GM23248 (cell line): ENCODE data around the gene PACC1. TPM values are rescaled to one million over a fixed set of nuclear protein-coding genes. Genes with fewer than 3 reads are reported as not detected.

Source experiments
- DNase-seq: peaks from one replicate; pipeline ENCODE4 v3.0.0-alpha.2; 2015
- H2AFZ ChIP-seq: fragments of 200-600 bp; sonication (generic); 2 replicates; pipeline ENCODE4 v1.6.1; 2016; ENCODE audit warnings: antibody characterized with exemption
- H3F3A ChIP-seq: fragments of 200-600 bp; sonication (generic); 2 replicates; pipeline ENCODE4 v1.6.1; 2016; ENCODE audit warnings: mild to moderate bottlenecking, antibody characterized with exemption, mixed run types; ENCODE audit not compliant: insufficient read depth
- H3K27ac ChIP-seq: fragments of 200-600 bp; sonication (generic); 2 replicates; pipeline ENCODE4 v1.5.1; 2016; ENCODE audit warnings: mild to moderate bottlenecking
- H3K27me3 ChIP-seq: fragments of 200-600 bp; sonication (generic); replicated peaks from 2 replicates; pipeline ENCODE4 v1.6.1; 2016; ENCODE audit warnings: mild to moderate bottlenecking; ENCODE audit not compliant: insufficient read depth
- H3K36me3 ChIP-seq: fragments of 200-600 bp; sonication (generic); 2 replicates; pipeline ENCODE4 v1.6.1; 2016; ENCODE audit warnings: low read depth, mild to moderate bottlenecking
- H3K4me1 ChIP-seq: fragments of 200-600 bp; sonication (generic); 2 replicates; pipeline ENCODE4 v1.6.1; 2016; ENCODE audit warnings: mild to moderate bottlenecking; ENCODE audit not compliant: insufficient read depth
- H3K4me2 ChIP-seq: fragments of 200-600 bp; sonication (generic); one replicate; pipeline ENCODE4 v1.6.1; 2016; ENCODE audit warnings: mild to moderate bottlenecking; ENCODE audit not compliant: unreplicated experiment
- H3K4me3 ChIP-seq: fragments of 200-600 bp; sonication (generic); 2 replicates; pipeline ENCODE4 v1.5.1; 2016; ENCODE audit warnings: mild to moderate bottlenecking
- H3K79me2 ChIP-seq: fragments of 200-600 bp; sonication (generic); 2 replicates; pipeline ENCODE4 v1.6.1; 2016; ENCODE audit warnings: mild to moderate bottlenecking; ENCODE audit not compliant: insufficient read depth
- H3K9ac ChIP-seq: fragments of 200-600 bp; sonication (generic); 2 replicates; pipeline ENCODE4 v1.6.1; 2016; ENCODE audit warnings: mild to moderate bottlenecking
- H3K9me2 ChIP-seq: fragments of 200-600 bp; sonication (generic); 2 replicates; pipeline ENCODE4 v1.6.1; 2016; ENCODE audit warnings: mixed run types, mild to moderate bottlenecking, moderate library complexity; ENCODE audit not compliant: insufficient read depth
- H3K9me3 ChIP-seq: fragments of 200-600 bp; sonication (generic); one replicate; pipeline ENCODE4 v1.6.1; 2017; ENCODE audit warnings: low read depth
- H4K20me1 ChIP-seq: fragments of 200-600 bp; sonication (generic); 2 replicates; pipeline ENCODE4 v1.6.0; 2016; ENCODE audit not compliant: insufficient read depth
- EZH2 ChIP-seq: fragments of 200-600 bp; sonication (generic); IDR thresholded peaks from 2 replicates; pipeline ENCODE4 v1.6.1; 2018; ENCODE audit warnings: antibody characterized with exemption, mild to moderate bottlenecking; ENCODE audit not compliant: insufficient read depth, poor library complexity, severe bottlenecking
- EZH2phosphoT487 ChIP-seq: fragments of 200-600 bp; sonication (generic); IDR thresholded peaks from 2 replicates; pipeline ENCODE4 v1.6.1; 2018; ENCODE audit warnings: antibody characterized with exemption, moderate library complexity, mild to moderate bottlenecking, low read depth; ENCODE audit not compliant: insufficient read depth
- WGBS, 2 experiments: methylation state at CpG; one replicate each; pipeline ENCODE4 v1.1.6; 2015 to 2017; ENCODE audit warnings: low lambda C conversion rate in 2 of 2, low coverage in 1 of 2; ENCODE audit errors: missing lambda C conversion rate in 2 of 2; 5-methylcytosine and 5-hydroxymethylcytosine counted together
- in situ Hi-C: fragments of 300-500 bp; cut with MboI; formaldehyde crosslinking; loops from 2 replicates; pipeline ENCODE4 v1.15.0; 2020
- polyA plus RNA-seq: library from polyadenylated mRNA; unstranded; fragments of >200 nt; fragmentation: Nextera tagmentation; extraction: Ambion mirVana; gene quantifications from 2 replicates; pipeline ENCODE4 v1.2.1, GENCODE V29; 2016
- total RNA-seq: library from RNA; depleted of rRNA; stranded (reverse); fragments of >200 nt; shearing (Covaris generic); gene quantifications from 2 replicates; pipeline ENCODE4 v1.2.3, GENCODE V29; 2014

The PACC1 gene
- total and polyA plus RNA-seq, 2 experiments from 2014 or later, result 5.4 to 6.9 TPM

DNA sequence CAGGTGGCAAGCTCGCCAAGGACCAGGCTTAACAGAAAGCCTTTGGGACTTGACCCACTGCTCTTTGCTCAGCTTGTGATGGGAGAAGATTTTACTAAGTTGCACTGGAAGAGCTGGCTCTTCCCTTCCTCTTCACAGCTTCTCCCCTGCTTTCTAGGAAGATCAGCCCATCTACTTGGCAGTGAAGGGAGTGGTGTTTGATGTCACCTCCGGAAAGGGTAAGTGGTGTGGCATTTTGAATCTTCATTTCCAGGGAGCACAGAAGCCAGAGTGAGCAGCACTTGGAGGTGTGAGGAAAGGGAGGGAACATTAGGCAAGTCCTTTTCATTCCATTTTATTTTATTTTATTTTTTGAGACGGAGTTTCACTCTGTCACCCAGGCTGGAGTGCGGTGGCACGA, 27.7 kb upstream of the PACC1 start:
- Histone ChIP-seq H3K27ac (no peak overlapping the region), H3F3A (no peaks in the 10 kb centered on the region), H3K9me2 (no peaks in the 10 kb centered on the region), H3K79me2 (peaks cover 22% of the 10 kb centered on the region; the same call in 1 of the 2 replicates), H3K36me3 (no peaks in the 10 kb centered on the region; the same call in 1 of the 2 replicates), H3K4me3 (no peak overlapping the region), H3K9ac (no peak overlapping the region), H3K4me2 (no peak overlapping the region), H2AFZ (no peak overlapping the region), H3K9me3 (no peaks in the 10 kb centered on the region), H4K20me1 (no peaks in the 10 kb centered on the region), H3K27me3 (no peaks in the 10 kb centered on the region), H3K4me1 (no peaks in the 10 kb centered on the region)
- no peak for TF ChIP-seq EZH2phosphoT487
- TF ChIP-seq EZH2, result no peak
- in situ Hi-C loops, result no loop called here
- 88% methylated on average over 5 of the region's 5 CpGs for WGBS, 2 experiments
- no peak for DNase-seq

DNA sequence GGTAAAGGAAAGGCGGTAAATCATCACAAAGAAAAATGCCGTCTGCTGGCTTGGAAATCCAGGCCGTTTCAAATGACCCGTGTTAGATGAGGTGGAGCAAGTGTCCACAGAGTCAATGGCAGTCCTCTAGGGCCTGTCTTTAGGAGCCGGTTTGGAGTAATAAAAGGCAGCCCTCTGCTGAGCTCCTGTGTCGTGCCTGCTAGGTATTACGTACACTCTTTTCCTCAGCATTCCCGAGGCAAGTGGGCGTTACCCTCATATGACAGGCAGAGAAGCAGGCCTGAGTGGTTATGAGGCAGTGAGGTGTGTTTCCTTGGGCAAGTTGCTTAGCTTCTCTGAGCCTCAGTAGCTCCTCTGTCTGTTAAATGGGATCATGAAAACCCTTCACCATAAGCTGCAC, 25.7 kb upstream of the PACC1 start:
- Histone ChIP-seq H3K36me3 (no peaks in the 10 kb centered on the region; the same call in 1 of the 2 replicates), H3K9ac (no peak overlapping the region), H3F3A (no peaks in the 10 kb centered on the region), H3K4me2 (no peak overlapping the region), H4K20me1 (no peaks in the 10 kb centered on the region), H2AFZ (no peak overlapping the region), H3K27me3 (no peaks in the 10 kb centered on the region), H3K4me3 (no peak overlapping the region), H3K4me1 (no peaks in the 10 kb centered on the region), H3K27ac (no peak overlapping the region), H3K9me2 (no peaks in the 10 kb centered on the region), H3K9me3 (no peaks in the 10 kb centered on the region), H3K79me2 (peaks cover 41% of the 10 kb centered on the region; the same call in 1 of the 2 replicates)
- DNase-seq, result no peak
- 77 to 78% methylated on average over 9 of the region's 9 CpGs for WGBS, 2 experiments
- no peak for TF ChIP-seq EZH2
- TF ChIP-seq EZH2phosphoT487, result no peak
- in situ Hi-C loops, result no loop called here

- H3K79me2 ChIP-seq, result peaks cover 55% of the 10 kb centered on the region
- no peaks in the 10 kb centered on the region for H3F3A ChIP-seq
- no peak overlapping the region for H3K4me2 ChIP-seq
- H4K20me1 ChIP-seq, result no peaks in the 10 kb centered on the region
- no peak overlapping the region for H2AFZ ChIP-seq
- in situ Hi-C loops, result no loop called here
- H3K9me3 ChIP-seq, result no peaks in the 10 kb centered on the region
- no peaks in the 10 kb centered on the region for H3K36me3 ChIP-seq
- no peaks in the 10 kb centered on the region for H3K27me3 ChIP-seq
- WGBS, 2 experiments, result 96 to 97% methylated on average over 2 of the region's 2 CpGs
- H3K4me1 ChIP-seq, result peaks cover 1% of the 10 kb centered on the region
- H3K27ac ChIP-seq, result no peak overlapping the region
- H3K4me3 ChIP-seq, result no peak overlapping the region
- TF ChIP-seq EZH2phosphoT487, result no peak
- no peak for TF ChIP-seq EZH2
- no peaks in the 10 kb centered on the region for H3K9me2 ChIP-seq
- H3K9ac ChIP-seq, result no peak overlapping the region
- DNase-seq, result no peak
Measured at GRCh38 chr1:212438831-212439237, 24.1 kb upstream of the PACC1 start.

DNA sequence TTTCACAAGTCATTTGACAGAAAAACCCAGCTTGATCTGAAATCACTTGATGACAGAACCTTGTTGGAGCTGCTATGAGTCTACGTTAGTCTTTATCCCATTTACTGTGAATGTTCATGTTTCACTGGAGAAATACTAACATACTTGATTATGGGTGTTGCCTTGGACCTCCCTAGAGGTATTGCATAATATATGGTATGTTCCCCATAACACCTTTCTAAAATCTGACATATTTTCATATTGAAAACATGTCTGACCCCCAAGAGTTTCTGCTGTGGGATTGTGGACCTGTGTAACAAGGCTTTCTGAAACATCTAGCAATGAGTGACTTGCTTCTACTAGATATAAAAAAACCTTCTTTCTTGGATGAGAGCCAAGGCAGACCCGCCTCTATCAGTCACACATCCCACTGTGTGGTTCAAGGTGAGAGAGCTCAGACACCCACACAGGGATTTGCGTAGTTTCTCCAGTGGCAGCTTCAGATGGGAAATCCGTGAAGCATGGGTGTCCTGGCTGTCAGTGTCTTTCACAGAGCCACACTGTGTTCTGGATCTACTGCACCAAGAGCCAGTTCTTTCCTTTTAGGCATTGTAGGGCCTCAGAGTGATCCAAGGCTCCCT, 22.6 kb upstream of the PACC1 start:
- Histone ChIP-seq H3K9ac (no peak overlapping the region), H2AFZ (no peak overlapping the region), H3K9me2 (no peaks in the 10 kb centered on the region), H3K27ac (no peak overlapping the region), H4K20me1 (no peaks in the 10 kb centered on the region), H3K79me2 (peaks cover 60% of the 10 kb centered on the region), H3F3A (no peaks in the 10 kb centered on the region), H3K4me1 (peaks cover 4% of the 10 kb centered on the region), H3K4me3 (no peak overlapping the region), H3K4me2 (no peak overlapping the region), H3K9me3 (no peaks in the 10 kb centered on the region), H3K27me3 (no peaks in the 10 kb centered on the region), H3K36me3 (no peaks in the 10 kb centered on the region)
- 86 to 91% methylated on average over 4 of the region's 4 CpGs for WGBS, 2 experiments
- TF ChIP-seq EZH2phosphoT487 (no peak), EZH2 (no peak)
- in situ Hi-C loops, result no loop called here
- no peak for DNase-seq

GRCh38 chr1:212434992-212435391, 20.3 kb upstream of the PACC1 start:
- TF ChIP-seq EZH2 (no peak), EZH2phosphoT487 (no peak)
- no peaks in the 10 kb centered on the region for H3K9me3 ChIP-seq
- peaks cover 18% of the 10 kb centered on the region for H3K4me1 ChIP-seq
- no peak overlapping the region for H3K9ac ChIP-seq
- no peak overlapping the region for H3K4me2 ChIP-seq
- in situ Hi-C loops, result no loop called here
- no peaks in the 10 kb centered on the region for H3K27me3 ChIP-seq
- no peaks in the 10 kb centered on the region for H3K9me2 ChIP-seq
- H3K27ac ChIP-seq, result no peak overlapping the region
- WGBS, 2 experiments, result 96 to 99% methylated on average over 4 of the region's 4 CpGs
- peaks cover 47% of the 10 kb centered on the region for H3K79me2 ChIP-seq
- no peaks in the 10 kb centered on the region for H3F3A ChIP-seq
- no peak for DNase-seq
- no peak overlapping the region for H2AFZ ChIP-seq
- no peaks in the 10 kb centered on the region for H4K20me1 ChIP-seq
- no peaks in the 10 kb centered on the region for H3K36me3 ChIP-seq
- no peak overlapping the region for H3K4me3 ChIP-seq
